DMS153 (cell line): ENCODE data around the gene FARP1.

Experiments
- DNase-seq: peaks from one replicate; lab custom pipeline; 2025; lab: John Stamatoyannopoulos, UW

Gene FARP1

DNA sequence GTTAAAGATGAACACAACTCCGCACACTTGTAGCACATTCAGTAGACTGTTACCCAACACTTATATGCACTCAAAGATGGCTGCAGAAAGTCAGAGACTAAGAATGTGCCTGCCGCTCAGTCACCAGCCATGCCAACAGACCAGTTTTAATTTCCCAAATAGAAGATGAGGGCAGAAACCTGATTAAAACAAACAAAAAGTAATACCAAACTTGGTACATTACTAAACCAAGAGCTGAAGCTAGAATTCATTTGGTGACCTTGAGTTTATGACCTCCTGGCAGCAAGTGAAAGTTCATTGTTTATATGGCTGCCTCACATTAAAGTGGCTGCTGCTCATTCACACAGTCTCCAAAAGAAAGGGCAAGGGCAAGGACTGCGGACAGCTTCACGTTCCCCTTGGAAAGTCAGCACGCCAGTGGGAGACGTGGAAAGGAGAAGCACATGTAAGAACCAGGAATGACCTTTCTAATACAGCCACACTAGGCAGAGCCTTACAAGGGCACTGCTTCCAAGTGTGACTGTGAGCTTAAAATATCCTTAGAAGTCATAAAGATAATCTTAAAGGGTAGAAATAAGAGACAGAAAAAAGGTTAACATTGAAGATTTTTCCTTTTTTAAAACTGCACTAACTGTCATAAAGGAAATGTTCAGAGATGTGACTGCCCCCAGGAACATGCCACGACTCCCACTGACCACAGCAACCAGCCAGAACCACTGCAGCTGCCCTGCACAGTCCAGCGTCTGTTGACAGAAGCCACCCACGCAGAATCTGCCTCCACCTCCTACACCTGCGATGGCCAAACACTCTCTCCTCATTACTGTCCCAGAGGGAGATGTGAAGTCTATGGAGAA, 360.5 kb downstream of the FARP1 start:
- no peak for DNase-seq

GRCh38 chr13:98504029-98504351, 361.1 kb downstream of the FARP1 start:
- no peak for DNase-seq

GRCh38 chr13:98504371-98504963, 361.6 kb downstream of the FARP1 start:
- no peak for DNase-seq
